HG03571 (cell line): Measurements from ENCODE around the gene NTSR2.
"Not testable (repeated sequence)": the region's sequence is repeated elsewhere in the genome, so short reads cannot be mapped to it uniquely, and the experiment has no call there.

Source experiments
- ATAC-seq: cut with Tn5 transposase; IDR thresholded peaks from one replicate; pipeline ENCODE4 v1.9.1; 2021; ENCODE audit not compliant: unreplicated experiment

Gene NTSR2

GRCh38 chr2:11680182-11680900, 10.3 kb upstream of the NTSR2 start:
- ATAC-seq, result no peak

GRCh38 chr2:11679486-11680181, 9.6 kb upstream of the NTSR2 start:
- ATAC-seq, result no peak

DNA sequence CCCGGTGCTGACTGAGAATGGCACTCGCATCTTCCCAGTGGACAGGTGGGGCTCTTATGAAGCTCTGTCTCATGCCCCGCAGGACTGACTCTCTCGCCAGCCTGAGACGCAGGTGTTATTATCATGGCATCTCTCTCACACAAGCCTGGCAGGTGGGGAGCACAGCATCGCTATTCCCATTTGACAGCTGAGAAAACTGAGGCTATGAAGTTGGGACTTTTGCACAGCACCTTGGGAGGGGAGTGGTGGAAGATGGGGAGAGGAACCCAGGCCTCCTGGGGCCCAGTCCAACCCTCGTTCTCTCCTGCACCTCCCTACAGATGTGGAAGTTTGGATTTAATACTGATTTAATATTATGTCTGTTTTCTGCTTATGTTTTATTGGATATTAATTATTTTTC, 9.0 kb upstream of the NTSR2 start:
- ATAC-seq, result no peak

- no peak for ATAC-seq
These were observed 8.4 kb upstream of the NTSR2 start for GRCh38 chr2:11678306-11678960.

- ATAC-seq, result no peak
These were observed 7.4 kb upstream of the NTSR2 start for GRCh38 chr2:11677136-11678055.

DNA sequence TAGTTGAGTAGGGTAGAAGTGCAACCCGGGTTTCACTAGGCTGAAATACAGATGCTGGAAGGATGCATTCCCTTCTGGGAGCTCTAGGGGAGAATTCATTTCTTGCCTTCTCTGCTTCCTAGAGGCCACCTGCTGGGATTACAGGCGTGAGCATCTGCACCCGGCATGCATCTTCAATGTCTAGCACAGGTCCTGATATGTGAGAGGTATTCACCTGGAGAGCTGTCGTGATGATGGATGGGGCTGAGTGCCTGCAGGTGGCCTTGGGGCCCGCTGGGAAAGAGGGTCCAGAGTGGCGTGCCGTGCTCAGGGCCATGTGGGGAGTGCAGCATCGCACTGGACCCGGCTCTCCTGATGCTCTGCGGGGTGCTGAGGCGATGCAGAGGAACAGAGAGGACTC, 6.6 kb upstream of the NTSR2 start:
- no peak for ATAC-seq

DNA sequence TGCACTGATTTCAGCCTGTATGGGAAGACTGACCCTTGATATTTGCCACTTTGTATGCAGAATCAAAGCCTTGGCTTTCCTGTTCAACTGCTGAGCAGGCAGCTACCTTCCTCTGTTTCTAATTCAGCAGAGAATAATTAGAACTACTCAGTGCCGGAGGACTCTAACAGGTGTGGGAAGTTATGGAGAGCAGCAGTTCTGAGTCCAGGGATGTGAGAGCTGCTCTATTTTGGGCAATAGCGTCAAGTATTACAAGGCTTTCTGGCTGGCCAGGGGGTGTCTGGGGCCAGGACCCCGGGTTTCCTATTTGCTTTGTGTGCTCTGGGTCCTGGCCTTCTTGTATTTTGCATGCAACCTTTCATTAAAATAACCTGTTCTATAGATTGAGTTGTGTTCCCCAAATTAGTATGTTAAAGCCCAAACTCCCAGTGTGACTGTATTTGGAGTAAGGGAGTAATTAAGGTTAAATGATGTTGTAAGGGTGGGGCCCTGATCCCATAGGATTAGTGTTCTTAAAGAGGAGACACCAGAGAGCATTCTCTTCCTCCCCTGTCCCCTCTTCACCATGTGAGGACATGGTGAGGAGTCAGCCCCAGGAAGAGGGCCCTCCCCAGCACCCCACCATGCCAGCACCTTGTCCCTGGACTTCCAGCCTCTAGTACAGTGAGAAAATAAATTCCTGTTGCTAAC, 5.6 kb upstream of the NTSR2 start:
- ATAC-seq, result no peak

GRCh38 chr2:11674983-11675382, 5.0 kb upstream of the NTSR2 start:
- ATAC-seq, result no peak

GRCh38 chr2:11672407-11672806, 2.4 kb upstream of the NTSR2 start:
- ATAC-seq, result no peak

GRCh38 chr2:11667866-11668637, 1.9 kb downstream of the NTSR2 start:
- no peak for ATAC-seq

DNA sequence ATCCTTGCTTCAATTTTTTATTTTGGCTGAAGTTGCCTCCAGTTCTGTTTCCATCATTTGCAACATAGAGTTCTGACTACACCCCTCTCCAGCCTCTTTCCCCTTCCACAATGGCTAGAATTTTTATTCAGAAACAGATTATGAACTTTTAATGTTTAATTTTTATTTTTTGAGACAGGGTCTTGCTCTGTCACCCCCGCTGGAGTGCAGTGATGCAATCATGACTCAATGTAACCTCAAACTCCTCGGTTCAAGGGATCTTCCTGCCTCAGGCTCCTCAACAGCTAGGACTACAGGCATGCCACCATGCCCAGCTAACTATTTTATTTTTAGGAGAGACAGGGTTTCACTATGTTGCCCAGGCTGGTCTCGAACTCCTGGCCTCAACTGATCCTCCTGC, 2.8 kb downstream of the NTSR2 start:
- no peak for ATAC-seq

- no peak for ATAC-seq
These were observed 4.3 kb downstream of the NTSR2 start for GRCh38 chr2:11665510-11666362.

DNA sequence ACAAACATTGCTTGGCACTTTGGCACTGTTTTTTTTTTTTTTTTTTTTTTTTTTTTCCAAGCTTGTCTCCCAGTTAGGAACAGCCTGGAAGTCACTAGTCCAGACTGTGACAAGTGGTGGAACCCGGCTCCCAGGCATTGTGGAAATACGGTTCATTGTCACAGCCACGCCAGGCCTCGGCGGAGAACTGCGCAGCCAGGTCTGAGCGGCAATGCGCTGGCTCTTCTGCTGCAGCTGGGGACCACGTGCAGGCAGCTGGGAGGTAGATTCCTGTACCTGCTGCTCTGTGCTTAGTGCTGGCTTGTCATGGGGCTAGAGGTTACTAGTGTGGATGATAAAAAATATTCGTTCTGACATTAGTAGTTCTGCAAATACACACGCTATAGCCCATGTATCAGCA, 5.0 kb downstream of the NTSR2 start:
- no peak for ATAC-seq

DNA sequence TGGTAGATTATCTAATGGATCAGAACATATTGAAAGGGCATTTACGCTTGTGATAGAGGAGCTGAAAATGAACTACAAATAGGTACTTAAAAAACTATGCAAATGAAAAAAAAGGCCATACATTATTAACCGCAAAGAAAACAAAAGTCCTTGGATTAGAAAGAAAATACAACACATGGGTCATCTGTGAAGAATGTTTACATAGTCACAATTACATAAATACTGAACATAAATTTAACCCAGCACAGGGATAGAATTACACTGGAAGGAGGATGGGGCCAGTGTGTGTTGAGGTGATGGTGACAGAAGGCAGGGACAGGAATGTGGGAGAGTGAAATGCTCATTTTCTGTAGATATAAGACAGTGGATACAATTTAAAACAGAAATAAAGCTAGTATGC, 6.6 kb downstream of the NTSR2 start:
- ATAC-seq, result no peak

DNA sequence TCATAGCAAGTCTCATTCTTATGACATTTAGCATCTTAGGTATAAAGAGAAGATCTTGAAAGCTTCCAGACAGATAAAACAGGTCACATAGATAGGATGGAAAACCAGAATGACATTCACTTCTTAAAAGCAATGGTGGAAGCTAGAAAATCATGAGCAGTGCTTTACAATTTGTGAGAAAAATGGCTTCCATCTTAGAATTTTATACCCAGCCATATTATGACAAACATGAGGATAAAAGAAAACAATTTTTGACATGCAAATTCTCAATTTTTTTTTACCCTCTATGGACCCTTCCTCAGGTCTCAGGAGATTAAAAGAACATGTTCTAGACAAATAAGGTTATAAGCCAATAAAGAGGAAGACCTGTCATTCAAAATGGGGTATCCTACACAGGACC, 7.1 kb downstream of the NTSR2 start:
- ATAC-seq, result no peak

GRCh38 chr2:11661891-11662435, 8.0 kb downstream of the NTSR2 start:
- ATAC-seq, result no peak

DNA sequence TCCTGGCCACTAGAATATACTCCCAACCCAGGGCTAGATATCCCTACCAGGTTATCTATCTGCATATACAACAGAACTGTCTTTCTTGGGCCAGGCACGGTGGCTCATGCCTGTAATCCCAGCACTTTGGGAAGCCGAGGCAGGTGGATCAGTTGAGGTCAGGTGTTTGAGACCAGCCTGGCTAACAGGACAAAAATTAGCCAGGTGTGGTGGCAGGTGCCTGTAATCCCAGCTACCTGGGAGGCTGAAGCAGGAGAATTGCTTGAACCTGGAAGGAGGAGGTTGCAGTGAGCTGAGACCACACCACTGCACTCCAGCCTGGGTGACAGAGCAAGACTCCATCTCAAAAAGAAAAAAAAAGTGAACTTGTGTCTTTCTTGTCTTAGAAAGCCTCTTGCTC, 9.6 kb downstream of the NTSR2 start:
- not testable (repeated sequence) for ATAC-seq

DNA sequence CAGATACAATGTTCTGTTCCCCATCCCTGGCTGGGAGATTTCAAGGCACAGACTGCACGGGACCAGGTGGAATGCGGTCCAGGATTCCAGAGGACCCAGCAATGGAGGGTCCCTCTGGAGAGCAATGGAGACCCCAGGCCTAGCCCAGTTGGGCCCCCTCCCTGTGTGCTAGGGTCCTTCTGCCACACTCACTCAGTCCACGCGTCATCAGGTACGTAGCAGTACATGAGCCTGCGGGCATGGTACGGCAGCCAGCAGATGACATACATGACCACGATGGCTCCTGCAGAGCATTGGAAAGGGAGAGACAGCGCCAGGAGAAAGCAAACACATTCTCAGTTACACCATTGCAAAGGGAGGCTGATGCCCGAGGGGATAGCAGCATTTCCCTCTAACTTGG, 10.1 kb downstream of the NTSR2 start:
- ATAC-seq, result no peak

- no peak for ATAC-seq
These were observed 10.9 kb downstream of the NTSR2 start for GRCh38 chr2:11659115-11659475.
